B cell (primary cell): ENCODE results near the gene CD52. TPM values are rescaled to one million over a fixed set of nuclear protein-coding genes. Genes with fewer than 3 reads are reported as not detected.

Source experiments
- ATAC-seq: fragments of 200-7000 bp; cut with Tn5 transposase; one replicate; pipeline ENCODE4 v1.10.0; 2021; ENCODE audit warnings: low read depth, mild to moderate bottlenecking, moderate number of reproducible peaks, moderate library complexity
- CTCF ChIA-PET: fragments of 350-600 bp; sonication (Branson Sonifier 250); formaldehyde crosslinking; loops from one replicate; lab custom pipeline; 2021; ENCODE audit warnings: antibody characterized with exemption, inconsistent platforms; lab: Charles Lee
- POLR2A ChIA-PET: fragments of 350-600 bp; sonication (Branson Sonifier 250); formaldehyde crosslinking; loops from one replicate; lab custom pipeline; 2021; ENCODE audit warnings: antibody characterized with exemption; lab: Charles Lee
- DNase-seq: peaks from one replicate; pipeline ENCODE4 v3.0.0; 2013
- H2AFZ ChIP-seq: 2 replicates; pipeline ENCODE4 v1.6.1; 2012; ENCODE audit warnings: mild to moderate bottlenecking, low read depth, low read length; ENCODE audit not compliant: insufficient read depth, poor library complexity, severe bottlenecking
- H3K27ac ChIP-seq, 2 donors: 1 replicate in 1 of 2; 2 replicates in 1 of 2; pipeline ENCODE4 v1.5.1; 2012 to 2013; ENCODE audit warnings: low read length in 2 of 2, mild to moderate bottlenecking in 2 of 2, moderate library complexity in 1 of 2
- H3K27me3 ChIP-seq, 4 experiments: fragments of 200-600 bp in 1 of 4; sonication (generic) in 1 of 4; replicated peaks in 1 of 4; 1 replicate in 2 of 4; 2 replicates in 2 of 4; pipeline versions ENCODE4 v1.6.1 to v1.7.0; 2013 to 2016; ENCODE audit warnings: low read length in 3 of 4, mild to moderate bottlenecking in 2 of 4, mixed read lengths in 1 of 4, moderate library complexity in 1 of 4; ENCODE audit not compliant: insufficient read depth in 4 of 4, control insufficient read depth in 3 of 4; ENCODE audit errors: control extremely low read depth in 1 of 4
- H3K36me3 ChIP-seq, 2 experiments: replicated peaks in 1 of 2; 1 replicate in 1 of 2; 2 replicates in 1 of 2; pipeline versions ENCODE4 v1.6.1 to v1.7.1; 2013; ENCODE audit warnings: low read length in 1 of 2; ENCODE audit not compliant: insufficient read depth in 2 of 2, control insufficient read depth in 1 of 2; ENCODE audit errors: control extremely low read depth in 1 of 2, extremely low read depth in 1 of 2
- H3K4me1 ChIP-seq, 2 donors: fragments of 200-600 bp in 1 of 2; sonication (generic) in 1 of 2; 1 replicate in 1 of 2; 2 replicates in 1 of 2; pipeline versions ENCODE4 v1.5.1 to v1.6.1; 2013 to 2017; ENCODE audit warnings: low read length in 2 of 2; ENCODE audit not compliant: control insufficient read depth in 2 of 2, insufficient read depth in 2 of 2
- H3K4me2 ChIP-seq: replicated peaks from 2 replicates; pipeline ENCODE3; 2012; ENCODE audit warnings: mild to moderate bottlenecking, low read depth, low read length; ENCODE audit not compliant: poor library complexity, severe bottlenecking
- H3K4me3 ChIP-seq, 5 experiments: fragments of 200-600 bp in 1 of 5; sonication (generic) in 1 of 5; 1 replicate in 3 of 5; 2 replicates in 2 of 5; pipeline versions ENCODE4 v1.5.1 to v1.7.0; 2011 to 2016; ENCODE audit warnings: low read length in 4 of 5, mild to moderate bottlenecking in 4 of 5, low read depth in 2 of 5, control low read depth in 1 of 5, moderate library complexity in 1 of 5; ENCODE audit not compliant: insufficient read depth in 1 of 5; ENCODE audit errors: control extremely low read depth in 1 of 5, extremely low read depth in 1 of 5
- H3K79me2 ChIP-seq: fragments of 200-600 bp; sonication (generic); one replicate; pipeline ENCODE4 v1.6.0; 2016; ENCODE audit warnings: low read length; ENCODE audit not compliant: control insufficient read depth, insufficient read depth
- H3K9ac ChIP-seq: fragments of 200-600 bp; sonication (generic); 2 replicates; pipeline ENCODE4 v1.6.1; 2017; ENCODE audit warnings: mild to moderate bottlenecking, low read length, moderate library complexity
- H3K9me3 ChIP-seq, 3 donors: one replicate each; pipeline versions ENCODE4 v1.6.1 to v1.7.1; 2013; ENCODE audit warnings: low read length in 2 of 3; ENCODE audit not compliant: control insufficient read depth in 2 of 3, insufficient read depth in 1 of 3; ENCODE audit errors: control extremely low read depth in 1 of 3
- H4K20me1 ChIP-seq: 2 replicates; pipeline ENCODE4 v1.6.0; 2012; ENCODE audit warnings: mild to moderate bottlenecking, low read length; ENCODE audit not compliant: insufficient read depth, control insufficient read depth, poor library complexity, severe bottlenecking
- H3K27ac Mint-ChIP-seq: one replicate; pipeline ENCODE4 v1.8.0; 2021; ENCODE audit warnings: mixed read lengths
- H3K27me3 Mint-ChIP-seq: one replicate; pipeline ENCODE4 v1.8.0; 2021; ENCODE audit warnings: mixed read lengths
- H3K4me1 Mint-ChIP-seq: one replicate; pipeline ENCODE4 v1.8.0; 2021; ENCODE audit warnings: mixed read lengths
- H3K4me3 Mint-ChIP-seq: one replicate; pipeline ENCODE4 v1.8.0; 2021; ENCODE audit warnings: mixed read lengths
- H3K9me3 Mint-ChIP-seq: one replicate; pipeline ENCODE4 v1.8.0; 2022; ENCODE audit warnings: mixed read lengths; ENCODE audit not compliant: insufficient read depth
- CTCF ChIP-seq: fragments of 200-600 bp; IDR thresholded peaks from one replicate; pipeline ENCODE4 v1.8.0; 2022; ENCODE audit warnings: antibody characterized with exemption, mild to moderate bottlenecking
- EZH2 ChIP-seq: IDR thresholded peaks from 2 replicates; pipeline ENCODE4 v1.6.1; 2012; ENCODE audit warnings: borderline replicate concordance, low read depth, mild to moderate bottlenecking, moderate library complexity, low read length; ENCODE audit not compliant: insufficient read depth, poor library complexity, severe bottlenecking
- WGBS: methylation state at CpG from one replicate; pipeline ENCODE4 v1.1.5; 2013; ENCODE audit warnings: missing lambda C conversion rate; ENCODE audit not compliant: insufficient coverage; 5-methylcytosine and 5-hydroxymethylcytosine counted together
- intact Hi-C: fragments of 100-400 bp; cut with micrococcal nuclease; formaldehyde crosslinking; loops from one replicate; pipeline ENCODE4 v1.10.0; 2022
- polyA plus RNA-seq: library from polyadenylated mRNA; depleted of rRNA; stranded (reverse); fragments of >200 nt; gene quantifications from 2 replicates; pipeline ENCODE4 v1.2.3, GENCODE V29; 2012
- total RNA-seq, 2 donors: library from RNA; stranded (reverse); fragments of 120-200 nt in 1 of 2; gene quantifications; 1 replicate in 1 of 2; 2 replicates in 1 of 2; pipeline versions ENCODE4 v1.2.3 to v1.2.4, GENCODE V29; 2013 to 2022

CD52 gene
- total and polyA plus RNA-seq, 2 donors (not counting 1 experiment from before 2014, with no cell fraction given), result 1,116 to 1,597 TPM

- intact Hi-C loops, result loop anchor here (1.0 kb wide), 3 partner anchors 15 to 102 kb away; partner anchors contain the start of gene CEP85
- H3K9me3 ChIP-seq, result no peaks in the 10 kb centered on the region
- peak overlapping the region; percentile 82 for H2AFZ ChIP-seq
- ChIA-PET POLR2A (interaction anchor here (0.7 to 1.1 kb wide), 2 partner anchors 15 to 52 kb away, joined by 3 to 4 read pairs; no protein-coding TSS in a partner anchor), CTCF (interaction anchor here (0.6 to 2.2 kb wide), 6 partner anchors 15 to 191 kb away, joined by 3 to 6 read pairs (median 3); partner anchors contain the start of gene CEP85)
- H3K4me1 ChIP-seq, result peaks cover 8 to 14% of the 10 kb centered on the region in 2 donors
- no peak overlapping the region for H3K27ac ChIP-seq
- WGBS, result 11% methylated on average over 51 of the region's 52 CpGs
- H3K79me2 ChIP-seq, result no peaks in the 10 kb centered on the region
- no peak for TF ChIP-seq EZH2
- no peak for TF ChIP-seq CTCF
- H3K27me3 Mint-ChIP-seq, result no peaks in the 10 kb centered on the region
- no peaks in the 10 kb centered on the region for H3K36me3 ChIP-seq
- H4K20me1 ChIP-seq, result no peaks in the 10 kb centered on the region
- H3K9ac ChIP-seq, result peak overlapping the region; percentile 67
- peak overlapping the region; percentile 95 for H3K4me3 Mint-ChIP-seq
- H3K4me2 ChIP-seq, result peak overlapping the region; percentile 93
- H3K4me1 Mint-ChIP-seq, result peaks cover 13% of the 10 kb centered on the region
- H3K9me3 Mint-ChIP-seq, result no peaks in the 10 kb centered on the region
- H3K27ac Mint-ChIP-seq, result peak overlapping the region; percentile 61
- no peaks in the 10 kb centered on the region for H3K27me3 ChIP-seq
- DNase-seq, result peak; percentile 91
- H3K4me3 ChIP-seq, result peak overlapping the region in 4 of 5 experiments; percentile 56 to 72 (median 65)
- ATAC-seq, result peak; percentile 96
Observed at GRCh38 chr1:26336477-26337205, 18.9 kb downstream of the CD52 start.

- intact Hi-C loops, result no loop called here
Observed at GRCh38 chr1:26337206-26337535, 19.4 kb downstream of the CD52 start.

More at GRCh38 chr1:26337206-26337535, 19.4 kb downstream of the CD52 start:
- Histone ChIP-seq H3K4me2 (peak overlapping the region; percentile 93), H2AFZ (peak overlapping the region; percentile 82), H3K9ac (no peak overlapping the region), H3K9me3 (no peaks in the 10 kb centered on the region), H3K36me3 (no peaks in the 10 kb centered on the region), H3K27me3 (no peaks in the 10 kb centered on the region), H3K4me1 (peaks cover 8 to 14% of the 10 kb centered on the region in 2 donors), H4K20me1 (no peaks in the 10 kb centered on the region), H3K27ac (no peak overlapping the region), H3K4me3 (no peak overlapping the region), H3K79me2 (no peaks in the 10 kb centered on the region)
- DNase-seq (no peak), ATAC-seq (no peak)
- Mint-ChIP-seq H3K27me3 (no peaks in the 10 kb centered on the region), H3K27ac (peak overlapping the region; percentile 61), H3K9me3 (no peaks in the 10 kb centered on the region), H3K4me1 (peaks cover 13% of the 10 kb centered on the region), H3K4me3 (peak overlapping the region; percentile 95)
- ChIA-PET POLR2A (interaction anchor here (0.7 to 1.1 kb wide), 2 partner anchors 15 to 53 kb away, joined by 3 to 4 read pairs; no protein-coding TSS in a partner anchor), CTCF (interaction anchor here (0.6 to 2.2 kb wide), 4 partner anchors 25 to 103 kb away, joined by 3 to 6 read pairs (median 3); partner anchors contain the start of gene CEP85)
- TF ChIP-seq CTCF (no peak), EZH2 (no peak)
- WGBS, result 98% methylated on average over 6 of the region's 7 CpGs
